DND-41 (cell line): ENCODE measurements around the gene ACCS.

ENCODE experiments used
- ATAC-seq: fragments of 200-7000 bp; cut with Tn5 transposase; 3 replicates; pipeline ENCODE4 v1.9.1; 2021; ENCODE audit warnings: low read depth; ENCODE audit not compliant: insufficient read depth
- DNase-seq: peaks from one replicate; pipeline ENCODE4 v3.0.0-alpha.2; 2020
- H2AFZ ChIP-seq: 2 replicates; pipeline ENCODE4 v1.6.0; 2012; ENCODE audit warnings: low read depth, low read length
- H3K27ac ChIP-seq: 2 replicates; pipeline ENCODE4 v1.5.1; 2012; ENCODE audit warnings: low read length, inconsistent platforms
- H3K27me3 ChIP-seq: fragments of 200-600 bp; sonication (generic); 2 replicates; pipeline ENCODE4 v1.6.0; 2012; ENCODE audit warnings: low read length, mild to moderate bottlenecking, inconsistent platforms; ENCODE audit not compliant: insufficient read depth, poor library complexity
- H3K36me3 ChIP-seq: 2 replicates; pipeline ENCODE4 v1.5.1; 2012; ENCODE audit warnings: low read length, inconsistent platforms; ENCODE audit not compliant: insufficient read depth
- H3K4me1 ChIP-seq: 2 replicates; pipeline ENCODE4 v1.5.1; 2012; ENCODE audit warnings: mild to moderate bottlenecking, low read length; ENCODE audit not compliant: insufficient read depth
- H3K4me2 ChIP-seq: 2 replicates; pipeline ENCODE4 v1.6.0; 2012; ENCODE audit warnings: mild to moderate bottlenecking, moderate library complexity, low read length, inconsistent platforms; ENCODE audit not compliant: insufficient read depth
- H3K4me3 ChIP-seq, 2 experiments: fragments of 200-600 bp in 1 of 2; shearing (Covaris generic) in 1 of 2; 2 replicates each; pipeline ENCODE4 v1.5.1; 2012 to 2016; ENCODE audit warnings: inconsistent platforms in 2 of 2, low read length in 2 of 2, mild to moderate bottlenecking in 2 of 2, low read depth in 1 of 2, moderate library complexity in 1 of 2
- H3K79me2 ChIP-seq: 2 replicates; pipeline ENCODE4 v1.6.0; 2012; ENCODE audit warnings: low read length, inconsistent platforms; ENCODE audit not compliant: insufficient read depth
- H3K9ac ChIP-seq: 2 replicates; pipeline ENCODE4 v1.6.0; 2012; ENCODE audit warnings: low read depth, mild to moderate bottlenecking, inconsistent platforms, low read length, moderate library complexity
- H3K9me3 ChIP-seq: 2 replicates; pipeline ENCODE4 v1.5.1; 2012; ENCODE audit warnings: low read length, moderate library complexity, mild to moderate bottlenecking, inconsistent platforms; ENCODE audit not compliant: insufficient read depth, severe bottlenecking
- H4K20me1 ChIP-seq: 2 replicates; pipeline ENCODE4 v1.6.0; 2012; ENCODE audit warnings: low read length; ENCODE audit not compliant: insufficient read depth
- CTCF ChIP-seq: IDR thresholded peaks from 2 replicates; pipeline ENCODE4 v1.5.1; 2012; ENCODE audit warnings: borderline replicate concordance, low read length, moderate library complexity, mild to moderate bottlenecking; ENCODE audit not compliant: poor library complexity, severe bottlenecking; ENCODE audit errors: extremely low read depth
- EZH2 ChIP-seq: IDR thresholded peaks from 3 replicates; pipeline ENCODE4 v1.6.1; 2012; ENCODE audit warnings: borderline replicate concordance, low read depth, mild to moderate bottlenecking, moderate library complexity, low read length, inconsistent platforms; ENCODE audit not compliant: severe bottlenecking

Gene ACCS

GRCh38 chr11:44097821-44098220, 31.8 kb downstream of the ACCS start:
- peaks cover 29% of the 10 kb centered on the region; the same call in 1 of the 2 replicates for H4K20me1 ChIP-seq
- H3K4me1 ChIP-seq: peaks cover 25% of the 10 kb centered on the region
- no peak overlapping the region for H3K4me3 ChIP-seq
- no peak overlapping the region for H3K27ac ChIP-seq
- H3K27me3 ChIP-seq: peaks cover 4% of the 10 kb centered on the region
- DNase-seq: no peak
- H3K36me3 ChIP-seq: no peaks in the 10 kb centered on the region; the same call in 1 of the 2 replicates
- no peak for ATAC-seq
- peaks cover 39% of the 10 kb centered on the region for H3K79me2 ChIP-seq
- H3K9me3 ChIP-seq: no peaks in the 10 kb centered on the region
- no peak overlapping the region for H3K4me2 ChIP-seq
- H2AFZ ChIP-seq: no peak overlapping the region
- H3K9ac ChIP-seq: no peak overlapping the region
- TF ChIP-seq CTCF (no peak), EZH2 (no peak)

DNA sequence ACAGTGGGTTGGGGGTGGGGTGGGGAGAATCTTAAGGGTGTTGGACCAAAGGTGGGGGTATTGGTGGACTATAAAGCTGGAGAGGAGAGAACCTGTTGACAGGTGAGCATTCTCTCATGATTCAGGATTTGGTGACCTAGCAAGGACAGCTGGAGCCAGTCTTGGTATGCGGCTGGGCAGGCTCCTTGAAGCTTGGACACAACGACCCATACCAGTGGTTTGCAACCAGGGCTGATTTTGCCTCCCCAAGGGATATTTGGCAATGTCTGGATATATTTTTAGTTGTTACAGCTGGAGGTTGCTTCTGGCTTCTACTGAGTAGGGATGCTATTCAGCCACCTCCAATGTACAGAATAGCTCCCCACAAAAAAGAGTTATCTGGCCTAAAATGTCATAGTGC, 35.0 kb downstream of the ACCS start:
- no peak for TF ChIP-seq EZH2
- TF ChIP-seq CTCF: no peak
- Histone ChIP-seq H3K79me2 (peaks cover 37% of the 10 kb centered on the region), H3K4me3 (no peak overlapping the region), H3K36me3 (peaks cover 4% of the 10 kb centered on the region), H4K20me1 (peaks cover 29% of the 10 kb centered on the region; the same call in 1 of the 2 replicates), H3K9me3 (no peaks in the 10 kb centered on the region), H3K9ac (no peak overlapping the region), H2AFZ (no peak overlapping the region), H3K27me3 (no peaks in the 10 kb centered on the region), H3K4me2 (no peak overlapping the region), H3K27ac (no peak overlapping the region), H3K4me1 (peaks cover 13% of the 10 kb centered on the region)
- ATAC-seq (no peak), DNase-seq (no peak)

GRCh38 chr11:44104481-44105294, 38.6 kb downstream of the ACCS start:
- no peak overlapping the region for H3K4me2 ChIP-seq
- TF ChIP-seq EZH2 (no peak), CTCF (no peak)
- no peaks in the 10 kb centered on the region for H3K27me3 ChIP-seq
- ATAC-seq (no peak), DNase-seq (no peak)
- no peak overlapping the region for H3K27ac ChIP-seq
- H3K36me3 ChIP-seq: peaks cover 24% of the 10 kb centered on the region
- H3K9me3 ChIP-seq: no peaks in the 10 kb centered on the region
- H3K4me3 ChIP-seq: no peak overlapping the region
- no peaks in the 10 kb centered on the region for H3K4me1 ChIP-seq
- peaks cover 26% of the 10 kb centered on the region; the same call in 1 of the 2 replicates for H4K20me1 ChIP-seq
- H2AFZ ChIP-seq: no peak overlapping the region
- H3K79me2 ChIP-seq: peaks cover 19% of the 10 kb centered on the region; the same call in 1 of the 2 replicates
- no peak overlapping the region for H3K9ac ChIP-seq

DNA sequence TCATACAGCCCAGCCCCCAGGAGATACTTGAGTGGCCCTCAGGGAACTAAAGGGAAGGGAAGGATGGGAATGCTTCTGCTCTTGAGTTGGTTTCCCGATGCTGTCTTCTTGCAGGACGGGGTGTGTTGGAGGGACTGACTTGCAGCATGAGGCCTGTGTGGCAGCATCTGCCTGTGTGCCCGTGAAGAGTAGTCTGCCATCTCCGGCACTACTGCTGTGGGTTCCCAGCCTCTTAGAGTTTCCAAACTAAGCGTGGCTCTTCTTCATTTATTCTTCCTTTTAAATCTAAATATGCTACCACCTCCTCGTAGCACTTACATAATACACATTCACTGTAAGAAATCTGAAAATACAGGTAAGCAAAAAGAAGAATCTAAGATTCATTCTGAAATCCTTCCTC, 42.2 kb downstream of the ACCS start:
- no peak for ATAC-seq
- Histone ChIP-seq H3K36me3 (peaks cover 34% of the 10 kb centered on the region), H2AFZ (no peak overlapping the region), H3K27ac (no peak overlapping the region), H4K20me1 (no peaks in the 10 kb centered on the region), H3K4me2 (no peak overlapping the region), H3K79me2 (peaks cover 4% of the 10 kb centered on the region; the same call in 1 of the 2 replicates), H3K4me3 (no peak overlapping the region), H3K27me3 (no peaks in the 10 kb centered on the region), H3K9me3 (no peaks in the 10 kb centered on the region), H3K4me1 (no peaks in the 10 kb centered on the region), H3K9ac (no peak overlapping the region)
- DNase-seq: no peak
- TF ChIP-seq EZH2 (no peak), CTCF (no peak)
